GM12878 (cell line): Measurements from ENCODE around the gene JADE2. TPM values are rescaled to one million over a fixed set of nuclear protein-coding genes. Genes with fewer than 3 reads are reported as not detected.

ENCODE experiments used
- ATAC-seq: fragments of 200-7000 bp; cut with Tn5 transposase; 3 replicates; pipeline ENCODE4 v1.9.1; 2020; ENCODE audit warnings: mild to moderate bottlenecking, moderate library complexity
- BruUV-seq: library from RNA; stranded (reverse); fragments of 400-500 nt; replicated peaks from 2 replicates; lab custom pipeline; 2021; lab: Mats Ljungman, UMichigan
- CTCF ChIA-PET: fragments of 300-600 bp; sonication (Branson Sonifier 250); formaldehyde crosslinking; extraction: SDS; loops from one replicate; lab custom pipeline; 2021; ENCODE audit warnings: inconsistent platforms; lab: Yijun Ruan, JAX
- POLR2A ChIA-PET: fragments of 350-600 bp; formaldehyde crosslinking; extraction: SDS; loops from one replicate; lab custom pipeline; 2021; ENCODE audit warnings: inconsistent platforms; lab: Charles Lee
- RAD21 ChIA-PET: fragments of 300-600 bp; sonication (Branson Sonifier 250); formaldehyde crosslinking; loops from one replicate; lab custom pipeline; 2023; ENCODE audit warnings: antibody characterized with exemption; ENCODE audit not compliant: unreplicated experiment; lab: Charles Lee
- SMC1A ChIA-PET: fragments of 300-600 bp; sonication (Branson Sonifier 250); formaldehyde crosslinking; loops from one replicate; lab custom pipeline; 2023; ENCODE audit not compliant: unreplicated experiment, uncharacterized antibody; lab: Charles Lee
- DNase-seq: peaks from one replicate; pipeline ENCODE4 v3.0.0-alpha.2; 2011; ENCODE audit warnings: low read depth, low spot score
- FAIRE-seq: peaks from 3 replicates; lab custom pipeline; 2011; peaks lifted over from hg19 to GRCh38; lab: Jason Lieb, UNC
- H2AFZ ChIP-seq: 2 replicates; pipeline ENCODE4 v1.6.0; 2011; ENCODE audit warnings: low read depth, low read length, control low read depth; ENCODE audit not compliant: control insufficient read depth
- H3K27ac ChIP-seq: 2 replicates; pipeline ENCODE4 v1.5.1; 2011; ENCODE audit warnings: control low read depth; ENCODE audit not compliant: control insufficient read depth, insufficient read depth
- H3K27me3 ChIP-seq, 2 experiments: replicated peaks in 1 of 2; 2 replicates each; pipeline versions ENCODE4 v1.6.0 to v1.6.1; 2011; ENCODE audit warnings: low read length in 1 of 2; ENCODE audit not compliant: control insufficient read depth in 2 of 2, insufficient read depth in 2 of 2
- H3K36me3 ChIP-seq, 2 experiments: 2 replicates each; pipeline ENCODE4 v1.5.1; 2011; ENCODE audit warnings: low read length in 1 of 2; ENCODE audit not compliant: control insufficient read depth in 2 of 2, insufficient read depth in 2 of 2
- H3K4me1 ChIP-seq: 2 replicates; pipeline ENCODE4 v1.6.1; 2011; ENCODE audit warnings: mild to moderate bottlenecking, low read length, moderate library complexity, mixed read lengths; ENCODE audit not compliant: control insufficient read depth, insufficient read depth
- H3K4me2 ChIP-seq: 2 replicates; pipeline ENCODE4 v1.6.0; 2011; ENCODE audit warnings: control low read depth; ENCODE audit not compliant: control insufficient read depth, insufficient read depth
- H3K4me3 ChIP-seq: fragments of 200-600 bp; sonication (generic); 2 replicates; pipeline ENCODE4 v1.5.1; 2016
- H3K79me2 ChIP-seq: 2 replicates; pipeline ENCODE4 v1.6.0; 2011; ENCODE audit warnings: low read length; ENCODE audit not compliant: control insufficient read depth, insufficient read depth
- H3K9ac ChIP-seq: 2 replicates; pipeline ENCODE4 v1.8.0; 2011; ENCODE audit warnings: low read length, control low read depth, mixed read lengths; ENCODE audit not compliant: control insufficient read depth, insufficient read depth
- H3K9me3 ChIP-seq: replicated peaks from 3 replicates; pipeline ENCODE4 v1.5.1; 2011; ENCODE audit warnings: mild to moderate bottlenecking, low read length; ENCODE audit not compliant: control insufficient read depth, insufficient read depth
- H4K20me1 ChIP-seq: 2 replicates; pipeline ENCODE4 v1.6.0; 2011; ENCODE audit not compliant: control insufficient read depth, insufficient read depth
- BHLHE40 ChIP-seq, 2 experiments: fragments of 450-650 bp in 1 of 2; IDR thresholded peaks; 2 replicates each; pipeline ENCODE4 v1.6.1; 2011 to 2017; ENCODE audit warnings: low read depth in 2 of 2, borderline replicate concordance in 1 of 2, improper control_type of control experiment in 1 of 2, low read length in 1 of 2, mild to moderate bottlenecking in 1 of 2
- CBX3 ChIP-seq: fragments of 200-600 bp; sonication (generic); IDR thresholded peaks from 2 replicates; pipeline ENCODE4 v1.6.1; 2016; ENCODE audit warnings: low read depth, borderline replicate concordance
- CEBPB ChIP-seq, 2 experiments: fragments of 150-350 bp in 1 of 2; IDR thresholded peaks; 2 replicates each; pipeline ENCODE4 v1.6.1; 2012 to 2014; ENCODE audit warnings: low read depth in 2 of 2, low read length in 2 of 2, borderline replicate concordance in 1 of 2, inconsistent platforms in 1 of 2
- HDAC6 ChIP-seq: fragments of 200-600 bp; sonication (generic); IDR thresholded peaks from one replicate; pipeline ENCODE4 v1.8.0; 2017; ENCODE audit warnings: antibody characterized with exemption; ENCODE audit not compliant: unreplicated experiment
- MTA2 ChIP-seq: fragments of 450-650 bp; IDR thresholded peaks from 2 replicates; pipeline ENCODE4 v1.6.1; 2016; ENCODE audit warnings: low read depth, mild to moderate bottlenecking, moderate library complexity
- WGBS: methylation state at CpG from one replicate; pipeline ENCODE4 v1.1.6; 2016; ENCODE audit warnings: low lambda C conversion rate; ENCODE audit not compliant: insufficient replicate concordance, insufficient coverage; ENCODE audit errors: missing lambda C conversion rate; 5-methylcytosine and 5-hydroxymethylcytosine counted together
- in situ Hi-C: fragments of 300-500 bp; cut with MboI; formaldehyde crosslinking; loops from 9 replicates; pipeline ENCODE4 v1.14.3; 2018; ENCODE audit warnings: mixed read lengths
- intact Hi-C: fragments of 100-400 bp; cut with micrococcal nuclease; formaldehyde crosslinking; loops from one replicate; pipeline ENCODE4 v1.14.2; 2022; ENCODE audit not compliant: unreplicated experiment
- polyA plus RNA-seq, 11 experiments: library from polyadenylated mRNA; depleted of rRNA in 4 of 11; unstranded in 6 of 11; stranded (reverse) in 5 of 11; fragments of >200 nt; fragmentation: Nextera tagmentation in 4 of 11; fragmentation: Illumina TruSeq in 1 of 11; extraction: Ambion mirVana in 4 of 11; extraction: Trizol in 1 of 11; gene quantifications; 1 replicate in 1 of 11; 2 replicates in 10 of 11; pipeline versions ENCODE4 v1.2.1 to v1.2.3, GENCODE V29; 2011 to 2016; ENCODE audit warnings: inconsistent platforms in 2 of 11, missing spikeins in 2 of 11, low read depth in 1 of 11
- total RNA-seq, 4 experiments: library from RNA; depleted of rRNA in 3 of 4; stranded (reverse); fragments of >200 nt in 3 of 4; fragmentation: Illumina TruSeq in 1 of 4; extraction: Trizol in 1 of 4; gene quantifications; 2 replicates each; pipeline versions ENCODE4 v1.2.1 to v1.2.3, GENCODE V29; 2013 to 2021
- TF ChIP-seq, protein P1 (sequence below): fragments of 450-650 bp; IDR thresholded peaks from 2 replicates; pipeline ENCODE4 v1.6.1; 2014; ENCODE audit warnings: mild to moderate bottlenecking
- TF ChIP-seq, protein P2 (sequence below): fragments of 450-650 bp; IDR thresholded peaks from 2 replicates; pipeline ENCODE4 v1.6.1; 2017; ENCODE audit warnings: mild to moderate bottlenecking
- TF ChIP-seq, protein P3 (sequence below), 3 experiments: IDR thresholded peaks in 2 of 3; conservative IDR thresholded peaks in 1 of 3; 2 replicates each; pipeline ENCODE4 v1.5.1; 2011; ENCODE audit warnings: low read depth in 3 of 3, low read length in 3 of 3, mild to moderate bottlenecking in 3 of 3, control low read depth in 2 of 3, moderate library complexity in 2 of 3, inconsistent platforms in 1 of 3, mixed read lengths in 1 of 3; ENCODE audit not compliant: control insufficient read depth in 2 of 3, insufficient read depth in 1 of 3; ENCODE audit errors: extremely low read depth in 1 of 3

JADE2 gene
- total and polyA plus RNA-seq, 10 of the 15 experiments (the other 5 are each of a cell fraction or from before 2014, with no cell fraction given): 1.5 to 67.0 (median 22.4) TPM

DNA sequence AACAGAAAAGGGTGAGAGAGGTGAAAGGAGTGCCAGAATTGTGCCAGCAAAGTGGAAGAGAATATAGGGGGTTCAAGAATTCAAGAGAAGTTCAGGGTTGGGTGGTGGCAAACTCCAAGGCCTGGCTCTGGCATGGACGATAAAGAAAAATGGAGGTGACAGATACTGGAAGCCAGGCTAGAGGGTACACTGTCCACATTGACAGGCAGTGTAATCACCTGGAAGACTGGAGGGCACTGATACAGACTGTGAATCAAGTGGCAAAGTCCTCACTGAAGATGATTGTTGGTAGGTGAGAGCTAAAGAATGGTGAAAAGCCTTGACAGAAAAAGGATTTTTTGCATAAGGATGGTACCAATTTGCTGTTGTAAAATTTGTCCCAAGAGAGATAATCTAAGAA is 100.1 kb downstream of the JADE2 start:
- H3K4me3 ChIP-seq: no peak overlapping the region
- POLR2A ChIA-PET: interaction anchor here (0.6 kb wide), 1 partner anchor 20 kb away, joined by 4 read pairs; no protein-coding TSS in a partner anchor
- FAIRE-seq (no peak), DNase-seq (no peak), ATAC-seq (no peak; the same call in 2 of the 3 replicates)
- H3K4me2 ChIP-seq: no peak overlapping the region
- H3K4me1 ChIP-seq: no peaks in the 10 kb centered on the region
- no peak overlapping the region for H2AFZ ChIP-seq
- intact Hi-C loops: no loop called here
- H3K27me3 ChIP-seq: no peaks in the 10 kb centered on the region
- peaks cover 7% of the 10 kb centered on the region for H3K79me2 ChIP-seq
- CTCF ChIA-PET: interaction anchor here (0.9 to 1.2 kb wide), 2 partner anchors 19 to 38 kb away, joined by 3 to 4 read pairs; no protein-coding TSS in a partner anchor
- H3K36me3 ChIP-seq: peaks cover 0 to 14% of the 10 kb centered on the region in 2 experiments; a peak in 3 of 4 replicates
- RAD21 ChIA-PET: no interaction called here
- no TSS peak for BruUV-seq
- H3K27ac ChIP-seq: no peak overlapping the region
- 95% methylated on average over 1 of the region's 1 CpG for WGBS
- H3K9me3 ChIP-seq: no peaks in the 10 kb centered on the region
- TF ChIP-seq, protein P1, sequence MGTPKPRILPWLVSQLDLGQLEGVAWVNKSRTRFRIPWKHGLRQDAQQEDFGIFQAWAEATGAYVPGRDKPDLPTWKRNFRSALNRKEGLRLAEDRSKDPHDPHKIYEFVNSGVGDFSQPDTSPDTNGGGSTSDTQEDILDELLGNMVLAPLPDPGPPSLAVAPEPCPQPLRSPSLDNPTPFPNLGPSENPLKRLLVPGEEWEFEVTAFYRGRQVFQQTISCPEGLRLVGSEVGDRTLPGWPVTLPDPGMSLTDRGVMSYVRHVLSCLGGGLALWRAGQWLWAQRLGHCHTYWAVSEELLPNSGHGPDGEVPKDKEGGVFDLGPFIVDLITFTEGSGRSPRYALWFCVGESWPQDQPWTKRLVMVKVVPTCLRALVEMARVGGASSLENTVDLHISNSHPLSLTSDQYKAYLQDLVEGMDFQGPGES: no peak
- TF ChIP-seq, protein P2, sequence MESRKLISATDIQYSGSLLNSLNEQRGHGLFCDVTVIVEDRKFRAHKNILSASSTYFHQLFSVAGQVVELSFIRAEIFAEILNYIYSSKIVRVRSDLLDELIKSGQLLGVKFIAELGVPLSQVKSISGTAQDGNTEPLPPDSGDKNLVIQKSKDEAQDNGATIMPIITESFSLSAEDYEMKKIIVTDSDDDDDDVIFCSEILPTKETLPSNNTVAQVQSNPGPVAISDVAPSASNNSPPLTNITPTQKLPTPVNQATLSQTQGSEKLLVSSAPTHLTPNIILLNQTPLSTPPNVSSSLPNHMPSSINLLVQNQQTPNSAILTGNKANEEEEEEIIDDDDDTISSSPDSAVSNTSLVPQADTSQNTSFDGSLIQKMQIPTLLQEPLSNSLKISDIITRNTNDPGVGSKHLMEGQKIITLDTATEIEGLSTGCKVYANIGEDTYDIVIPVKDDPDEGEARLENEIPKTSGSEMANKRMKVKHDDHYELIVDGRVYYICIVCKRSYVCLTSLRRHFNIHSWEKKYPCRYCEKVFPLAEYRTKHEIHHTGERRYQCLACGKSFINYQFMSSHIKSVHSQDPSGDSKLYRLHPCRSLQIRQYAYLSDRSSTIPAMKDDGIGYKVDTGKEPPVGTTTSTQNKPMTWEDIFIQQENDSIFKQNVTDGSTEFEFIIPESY: no peak
- TF ChIP-seq BHLHE40 (IDR thresholded peaks at IDR 0.05; ENCODE audit: borderline replicate concordance in 1 of 2, low read depth in 2 of 2, low read length in 1 of 2) (no peak), HDAC6 (no peak), MTA2 (no peak), CBX3 (no peak), CEBPB (IDR thresholded peaks at IDR 0.05; ENCODE audit: borderline replicate concordance in 1 of 2, low read depth in 2 of 2, low read length in 2 of 2) (no peak)
- TF ChIP-seq, protein P3, sequence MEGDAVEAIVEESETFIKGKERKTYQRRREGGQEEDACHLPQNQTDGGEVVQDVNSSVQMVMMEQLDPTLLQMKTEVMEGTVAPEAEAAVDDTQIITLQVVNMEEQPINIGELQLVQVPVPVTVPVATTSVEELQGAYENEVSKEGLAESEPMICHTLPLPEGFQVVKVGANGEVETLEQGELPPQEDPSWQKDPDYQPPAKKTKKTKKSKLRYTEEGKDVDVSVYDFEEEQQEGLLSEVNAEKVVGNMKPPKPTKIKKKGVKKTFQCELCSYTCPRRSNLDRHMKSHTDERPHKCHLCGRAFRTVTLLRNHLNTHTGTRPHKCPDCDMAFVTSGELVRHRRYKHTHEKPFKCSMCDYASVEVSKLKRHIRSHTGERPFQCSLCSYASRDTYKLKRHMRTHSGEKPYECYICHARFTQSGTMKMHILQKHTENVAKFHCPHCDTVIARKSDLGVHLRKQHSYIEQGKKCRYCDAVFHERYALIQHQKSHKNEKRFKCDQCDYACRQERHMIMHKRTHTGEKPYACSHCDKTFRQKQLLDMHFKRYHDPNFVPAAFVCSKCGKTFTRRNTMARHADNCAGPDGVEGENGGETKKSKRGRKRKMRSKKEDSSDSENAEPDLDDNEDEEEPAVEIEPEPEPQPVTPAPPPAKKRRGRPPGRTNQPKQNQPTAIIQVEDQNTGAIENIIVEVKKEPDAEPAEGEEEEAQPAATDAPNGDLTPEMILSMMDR (IDR thresholded peaks at IDR 0.05 in 2 of 3, conservative IDR thresholded peaks at IDR 0.05 in 1 of 3; ENCODE audit: control insufficient read depth in 2 of 3, extremely low read depth in 1 of 3, insufficient read depth in 1 of 3, low read depth in 3 of 3, low read length in 3 of 3): no peak
- SMC1A ChIA-PET: interaction anchor here (0.5 to 1.5 kb wide), 2 partner anchors 17 kb away, joined by 3 to 6 read pairs; no protein-coding TSS in a partner anchor
- in situ Hi-C loops: no loop called here
- H4K20me1 ChIP-seq: no peaks in the 10 kb centered on the region
- no peak overlapping the region for H3K9ac ChIP-seq
